Measurements from ENCODE around the gene SHISAL1. TPM values are rescaled to one million over a fixed set of nuclear protein-coding genes. Genes with fewer than 3 reads are reported as not detected.

SHISAL1 gene
- polyA plus RNA-seq, 1 experiment = 2.4 TPM

GRCh38 chr22:44333847-44334635 is 21.3 kb upstream of the SHISAL1 start:
- ChIA-PET CTCF (no interaction called here), POLR2A (no interaction called here)
- Histone ChIP-seq H3K9me3 (ENCODE audit: control insufficient read depth, insufficient read depth, low read length) (peaks cover under 1% of the 10 kb centered on the region; the same call in 1 of the 2 replicates), H3K27me3 (ENCODE audit: control insufficient read depth, insufficient read depth, low read length) (peaks cover 18% of the 10 kb centered on the region), H3K4me3 (ENCODE audit: low read depth, low read length) (no peak overlapping the region), H3K27ac (ENCODE audit: low read depth, low read length) (no peak overlapping the region)
- DNase-seq (ENCODE audit: low read depth, low spot score) = no peak
- TF ChIP-seq CTCF (IDR thresholded peaks at IDR 0.05; ENCODE audit: low read depth, low read length) = no peak

- no peak overlapping the region for H3K4me3 ChIP-seq (ENCODE audit: low read depth, low read length)
- ChIA-PET POLR2A (no interaction called here), CTCF (no interaction called here)
- no peaks in the 10 kb centered on the region; the same call in 1 of the 2 replicates for H3K9me3 ChIP-seq (ENCODE audit: control insufficient read depth, insufficient read depth, low read length)
- no peak for DNase-seq (ENCODE audit: low read depth, low spot score)
- peaks cover 18% of the 10 kb centered on the region for H3K27me3 ChIP-seq (ENCODE audit: control insufficient read depth, insufficient read depth, low read length)
- H3K27ac ChIP-seq (ENCODE audit: low read depth, low read length) = no peak overlapping the region
- no peak for TF ChIP-seq CTCF (IDR thresholded peaks at IDR 0.05; ENCODE audit: low read depth, low read length)
These were observed 20.2 kb upstream of the SHISAL1 start for GRCh38 chr22:44332946-44333345.

GRCh38 chr22:44331881-44332714 is 19.3 kb upstream of the SHISAL1 start:
- Histone ChIP-seq H3K27me3 (ENCODE audit: control insufficient read depth, insufficient read depth, low read length) (peaks cover 18% of the 10 kb centered on the region), H3K9me3 (ENCODE audit: control insufficient read depth, insufficient read depth, low read length) (no peaks in the 10 kb centered on the region; the same call in 1 of the 2 replicates), H3K27ac (ENCODE audit: low read depth, low read length) (no peak overlapping the region), H3K4me3 (ENCODE audit: low read depth, low read length) (peak overlapping the region; percentile 39)
- CTCF ChIA-PET = interaction anchor here (1.2 kb wide), 1 partner anchor 248 kb away, joined by 3 read pairs; no protein-coding TSS in a partner anchor
- TF ChIP-seq CTCF (IDR thresholded peaks at IDR 0.05; ENCODE audit: low read depth, low read length) = no peak; the same call in 1 of the 2 replicates
- no peak for DNase-seq (ENCODE audit: low read depth, low spot score)
- POLR2A ChIA-PET = interaction anchor here (0.6 to 1.1 kb wide), 4 partner anchors 8 to 55 kb away, joined by 3 to 9 read pairs (median 4); no protein-coding TSS in a partner anchor

GRCh38 chr22:44330744-44331660 is 18.3 kb upstream of the SHISAL1 start:
- ChIA-PET POLR2A (interaction anchor here (0.6 to 1.1 kb wide), 6 partner anchors 9 to 244 kb away, joined by 3 to 9 read pairs (median 4); no protein-coding TSS in a partner anchor), CTCF (interaction anchor here (0.6 to 2.6 kb wide), 5 partner anchors 41 to 293 kb away, joined by 3 to 8 read pairs (median 4); no protein-coding TSS in a partner anchor)
- Histone ChIP-seq H3K9me3 (ENCODE audit: control insufficient read depth, insufficient read depth, low read length) (no peaks in the 10 kb centered on the region; the same call in 1 of the 2 replicates), H3K27me3 (ENCODE audit: control insufficient read depth, insufficient read depth, low read length) (peaks cover 18% of the 10 kb centered on the region), H3K27ac (ENCODE audit: low read depth, low read length) (no peak overlapping the region), H3K4me3 (ENCODE audit: low read depth, low read length) (peak overlapping the region; percentile 52)
- TF ChIP-seq CTCF (IDR thresholded peaks at IDR 0.05; ENCODE audit: low read depth, low read length) = no peak
- no peak for DNase-seq (ENCODE audit: low read depth, low spot score)

Measured in AG04450 (cell line).